Parathyroid adenoma (tissue), 2 donors: ENCODE data around the gene BET1.

Source experiments
- H2AFZ ChIP-seq: fragments of 300-600 bp; sonication (generic); one replicate; pipeline ENCODE4 v1.7.0; 2017; ENCODE audit warnings: antibody characterized with exemption, mild to moderate bottlenecking
- H3K27ac ChIP-seq: fragments of 300-600 bp; sonication (generic); one replicate; pipeline ENCODE4 v1.7.0; 2017
- H3K27me3 ChIP-seq: fragments of 300-600 bp; sonication (generic); one replicate; pipeline ENCODE4 v1.7.0; 2017; ENCODE audit warnings: low read length; ENCODE audit not compliant: control insufficient read depth, insufficient read depth
- H3K36me3 ChIP-seq: fragments of 300-600 bp; sonication (generic); one replicate; pipeline ENCODE4 v1.7.0; 2017; ENCODE audit warnings: low read length; ENCODE audit not compliant: control insufficient read depth, insufficient read depth
- H3K4me1 ChIP-seq: fragments of 300-600 bp; sonication (generic); one replicate; pipeline ENCODE4 v1.7.0; 2017; ENCODE audit warnings: control low read depth
- H3K4me2 ChIP-seq: fragments of 300-600 bp; sonication (generic); one replicate; pipeline ENCODE4 v1.7.0; 2017; ENCODE audit warnings: low read length
- H3K4me3 ChIP-seq: fragments of 300-600 bp; sonication (generic); one replicate; pipeline ENCODE4 v1.7.0; 2017; ENCODE audit warnings: low read depth, low read length
- H3K79me2 ChIP-seq: fragments of 300-600 bp; sonication (generic); one replicate; pipeline ENCODE4 v1.7.0; 2017; ENCODE audit warnings: control low read depth
- H3K9ac ChIP-seq: fragments of 300-600 bp; sonication (generic); one replicate; pipeline ENCODE4 v1.7.0; 2017; ENCODE audit warnings: mild to moderate bottlenecking
- H3K9me3 ChIP-seq: fragments of 300-600 bp; sonication (generic); one replicate; pipeline ENCODE4 v1.7.0; 2017; ENCODE audit warnings: low read length; ENCODE audit not compliant: control insufficient read depth
- CTCF ChIP-seq: fragments of 300-600 bp; sonication (generic); IDR thresholded peaks from one replicate; pipeline ENCODE4 v1.7.0; 2017; ENCODE audit warnings: antibody characterized with exemption, mild to moderate bottlenecking
- donor health status: primary hyperparathyroidism.

The BET1 gene

GRCh38 chr7:93943816-93944540 is 60.2 kb downstream of the BET1 start:
- Histone ChIP-seq H3K79me2 (no peaks in the 10 kb centered on the region), H3K27me3 (no peaks in the 10 kb centered on the region), H3K27ac (no peak overlapping the region), H3K4me2 (no peak overlapping the region), H2AFZ (no peak overlapping the region), H3K9me3 (no peaks in the 10 kb centered on the region), H3K9ac (no peak overlapping the region), H3K4me3 (no peak overlapping the region), H3K4me1 (no peaks in the 10 kb centered on the region), H3K36me3 (no peaks in the 10 kb centered on the region)
- no peak for TF ChIP-seq CTCF
